ENCODE measurements around the gene THAP5.

The THAP5 gene

GRCh38 chr7:108525985-108526767 lies 43.3 kb downstream of the THAP5 start, which contains the start of gene PNPLA8:
PNPLA8 (minus strand) TSS chr7:108526135; CDS start chr7:108515491, 10,644 bp downstream.
- Histone ChIP-seq H3K27me3 (ENCODE audit: insufficient read depth, low read length) (no peaks in the 10 kb centered on the region), H3K9me3 (ENCODE audit: low read length) (no peaks in the 10 kb centered on the region), H3K36me3 (ENCODE audit: insufficient read depth, low read length) (no peaks in the 10 kb centered on the region), H3K9me2 (ENCODE audit: low read depth, low read length) (no peaks in the 10 kb centered on the region), H4K20me1 (ENCODE audit: insufficient read depth, low read length) (no peaks in the 10 kb centered on the region), H2AFZ (ENCODE audit: low read length) (0 out of 2 replicates have a peak within 1 kb of the TSS, but pooled peaks have one; percentile 1), H3K4me1 (ENCODE audit: insufficient read depth, low read length, severe bottlenecking) (peaks cover 52% of the 10 kb centered on the region), H3K9ac (ENCODE audit: low read length) (peak within 1 kb of the TSS; percentile 92), H3K27ac (ENCODE audit: low read depth, low read length, poor library complexity, severe bottlenecking) (peak within 1 kb of the TSS; percentile 86), H3K79me2 (ENCODE audit: insufficient read depth, low read length) (peaks cover 43% of the 10 kb centered on the region), H3K4me3 (ENCODE audit: low read depth, low read length, poor library complexity, severe bottlenecking) (peak within 1 kb of the TSS; percentile 94), H3K4me2 (ENCODE audit: low read length) (peak within 1 kb of the TSS; percentile 98), H3F3A (ENCODE audit: insufficient read depth, low read length) (no peaks in the 10 kb centered on the region)
- TF ChIP-seq, protein P1, sequence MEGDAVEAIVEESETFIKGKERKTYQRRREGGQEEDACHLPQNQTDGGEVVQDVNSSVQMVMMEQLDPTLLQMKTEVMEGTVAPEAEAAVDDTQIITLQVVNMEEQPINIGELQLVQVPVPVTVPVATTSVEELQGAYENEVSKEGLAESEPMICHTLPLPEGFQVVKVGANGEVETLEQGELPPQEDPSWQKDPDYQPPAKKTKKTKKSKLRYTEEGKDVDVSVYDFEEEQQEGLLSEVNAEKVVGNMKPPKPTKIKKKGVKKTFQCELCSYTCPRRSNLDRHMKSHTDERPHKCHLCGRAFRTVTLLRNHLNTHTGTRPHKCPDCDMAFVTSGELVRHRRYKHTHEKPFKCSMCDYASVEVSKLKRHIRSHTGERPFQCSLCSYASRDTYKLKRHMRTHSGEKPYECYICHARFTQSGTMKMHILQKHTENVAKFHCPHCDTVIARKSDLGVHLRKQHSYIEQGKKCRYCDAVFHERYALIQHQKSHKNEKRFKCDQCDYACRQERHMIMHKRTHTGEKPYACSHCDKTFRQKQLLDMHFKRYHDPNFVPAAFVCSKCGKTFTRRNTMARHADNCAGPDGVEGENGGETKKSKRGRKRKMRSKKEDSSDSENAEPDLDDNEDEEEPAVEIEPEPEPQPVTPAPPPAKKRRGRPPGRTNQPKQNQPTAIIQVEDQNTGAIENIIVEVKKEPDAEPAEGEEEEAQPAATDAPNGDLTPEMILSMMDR (IDR thresholded peaks at IDR 0.05; ENCODE audit: low read length): no peak
- TF ChIP-seq EZH2 (IDR thresholded peaks at IDR 0.05; ENCODE audit: borderline replicate concordance, low read length): no peak

DNA sequence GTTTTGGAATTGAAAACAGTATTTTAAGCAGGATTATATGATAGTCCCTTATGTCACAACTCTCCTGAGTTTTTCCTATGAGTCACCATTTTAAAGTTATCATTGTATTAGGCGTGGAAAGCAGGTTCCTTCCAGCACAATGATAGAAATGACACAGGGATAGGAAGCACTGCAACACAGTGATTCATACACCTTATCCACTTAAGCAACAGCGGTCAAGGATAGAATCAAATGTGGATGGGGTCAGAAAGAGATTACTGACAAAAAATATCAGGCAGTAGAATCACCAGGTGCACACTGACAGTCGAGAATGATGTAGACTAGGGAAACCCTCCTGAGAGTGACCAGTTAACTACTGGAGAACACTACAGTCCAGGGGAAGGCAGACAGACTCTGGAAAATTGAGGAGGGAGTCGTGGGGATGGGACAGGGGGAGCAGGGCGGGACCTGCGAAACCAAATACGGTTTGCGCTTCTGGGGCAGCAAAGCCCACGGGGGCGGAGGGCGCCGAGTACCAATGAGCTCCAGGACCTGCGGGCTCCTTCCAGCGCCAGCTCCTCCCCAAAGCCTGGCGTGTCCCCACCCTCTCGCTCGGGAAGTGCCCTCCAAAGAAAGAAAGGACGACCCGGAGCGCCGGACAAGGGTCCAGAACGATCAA lies 44.0 kb downstream of the THAP5 start:
- H4K20me1 ChIP-seq (ENCODE audit: insufficient read depth, low read length): no peaks in the 10 kb centered on the region
- TF ChIP-seq EZH2 (IDR thresholded peaks at IDR 0.05; ENCODE audit: borderline replicate concordance, low read length): no peak
- TF ChIP-seq, protein P1 (IDR thresholded peaks at IDR 0.05; ENCODE audit: low read length): no peak
- peak overlapping the region; percentile 94 for H3K4me3 ChIP-seq (ENCODE audit: low read depth, low read length, poor library complexity, severe bottlenecking)
- no peaks in the 10 kb centered on the region for H3K9me3 ChIP-seq (ENCODE audit: low read length)
- H3K27me3 ChIP-seq (ENCODE audit: insufficient read depth, low read length): no peaks in the 10 kb centered on the region
- H3K4me1 ChIP-seq (ENCODE audit: insufficient read depth, low read length, severe bottlenecking): peaks cover 55% of the 10 kb centered on the region
- peaks cover 50% of the 10 kb centered on the region for H3K79me2 ChIP-seq (ENCODE audit: insufficient read depth, low read length)
- H3K36me3 ChIP-seq (ENCODE audit: insufficient read depth, low read length): no peaks in the 10 kb centered on the region
- peak overlapping the region; percentile 86 for H3K27ac ChIP-seq (ENCODE audit: low read depth, low read length, poor library complexity, severe bottlenecking)
- peak overlapping the region; percentile 92 for H3K9ac ChIP-seq (ENCODE audit: low read length)
- no peak overlapping the region for H2AFZ ChIP-seq (ENCODE audit: low read length)
- H3F3A ChIP-seq (ENCODE audit: insufficient read depth, low read length): no peaks in the 10 kb centered on the region
- H3K4me2 ChIP-seq (ENCODE audit: low read length): peak overlapping the region; percentile 98
- H3K9me2 ChIP-seq (ENCODE audit: low read depth, low read length): no peaks in the 10 kb centered on the region

DNA sequence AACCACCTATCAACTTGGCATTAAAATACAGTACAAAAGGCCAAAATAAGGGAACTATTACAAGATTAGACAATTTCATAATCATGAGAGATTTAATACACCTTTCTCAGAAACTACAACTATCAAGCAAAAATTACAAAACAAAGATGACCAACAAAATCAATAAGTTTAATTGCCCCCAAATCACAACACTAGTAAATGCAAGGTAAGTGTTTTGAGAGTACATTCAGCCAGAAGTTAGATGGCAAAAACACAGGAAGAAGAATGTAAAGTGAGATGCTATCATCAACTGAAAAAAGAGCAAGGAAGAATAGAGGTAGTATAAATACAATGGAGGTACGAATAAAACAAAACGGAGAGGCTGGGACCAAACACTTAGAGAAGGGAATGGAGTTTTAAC lies 46.7 kb downstream of the THAP5 start:
- H3K9me3 ChIP-seq (ENCODE audit: low read length): 0 out of 2 replicates have a peak, but pooled peaks cover 3% of the 10 kb centered on the region
- no peaks in the 10 kb centered on the region for H4K20me1 ChIP-seq (ENCODE audit: insufficient read depth, low read length)
- H3K27ac ChIP-seq (ENCODE audit: low read depth, low read length, poor library complexity, severe bottlenecking): peak overlapping the region; percentile 86
- no peaks in the 10 kb centered on the region for H3K9me2 ChIP-seq (ENCODE audit: low read depth, low read length)
- H3K4me3 ChIP-seq (ENCODE audit: low read depth, low read length, poor library complexity, severe bottlenecking): peak overlapping the region; percentile 94
- TF ChIP-seq, protein P1 (IDR thresholded peaks at IDR 0.05; ENCODE audit: low read length): no peak
- no peak for TF ChIP-seq EZH2 (IDR thresholded peaks at IDR 0.05; ENCODE audit: borderline replicate concordance, low read length)
- H3F3A ChIP-seq (ENCODE audit: insufficient read depth, low read length): no peaks in the 10 kb centered on the region
- H3K27me3 ChIP-seq (ENCODE audit: insufficient read depth, low read length): no peaks in the 10 kb centered on the region
- H3K9ac ChIP-seq (ENCODE audit: low read length): peak overlapping the region; percentile 92
- no peak overlapping the region for H2AFZ ChIP-seq (ENCODE audit: low read length)
- peaks cover 24% of the 10 kb centered on the region for H3K36me3 ChIP-seq (ENCODE audit: insufficient read depth, low read length)
- peaks cover 55% of the 10 kb centered on the region for H3K4me1 ChIP-seq (ENCODE audit: insufficient read depth, low read length, severe bottlenecking)
- H3K4me2 ChIP-seq (ENCODE audit: low read length): peak overlapping the region; percentile 98
- H3K79me2 ChIP-seq (ENCODE audit: insufficient read depth, low read length): peaks cover 75% of the 10 kb centered on the region
